ENCODE measurements around the gene POMT2.

DNA sequence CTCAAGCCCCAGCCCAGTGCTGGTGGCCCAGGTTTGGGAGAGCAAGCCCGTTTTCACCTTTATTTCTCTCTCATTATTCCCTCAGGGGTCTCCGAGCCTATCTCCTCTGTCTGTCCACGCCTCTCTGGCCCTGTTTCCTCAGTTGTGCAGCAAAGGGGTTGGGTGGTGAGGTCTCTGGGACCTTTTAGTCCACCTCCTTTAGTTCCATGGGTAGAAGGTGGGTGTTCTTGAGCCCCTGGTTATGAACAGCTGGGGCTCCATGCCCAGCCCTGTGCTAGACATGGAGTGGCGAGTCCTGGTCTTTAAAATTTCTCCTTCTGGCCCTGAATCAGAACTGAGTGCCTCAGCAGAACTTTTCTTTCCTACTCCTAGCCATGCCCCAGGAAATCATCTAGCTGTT lies 48.4 kb downstream of the POMT2 start:
- TF ChIP-seq, protein P1, sequence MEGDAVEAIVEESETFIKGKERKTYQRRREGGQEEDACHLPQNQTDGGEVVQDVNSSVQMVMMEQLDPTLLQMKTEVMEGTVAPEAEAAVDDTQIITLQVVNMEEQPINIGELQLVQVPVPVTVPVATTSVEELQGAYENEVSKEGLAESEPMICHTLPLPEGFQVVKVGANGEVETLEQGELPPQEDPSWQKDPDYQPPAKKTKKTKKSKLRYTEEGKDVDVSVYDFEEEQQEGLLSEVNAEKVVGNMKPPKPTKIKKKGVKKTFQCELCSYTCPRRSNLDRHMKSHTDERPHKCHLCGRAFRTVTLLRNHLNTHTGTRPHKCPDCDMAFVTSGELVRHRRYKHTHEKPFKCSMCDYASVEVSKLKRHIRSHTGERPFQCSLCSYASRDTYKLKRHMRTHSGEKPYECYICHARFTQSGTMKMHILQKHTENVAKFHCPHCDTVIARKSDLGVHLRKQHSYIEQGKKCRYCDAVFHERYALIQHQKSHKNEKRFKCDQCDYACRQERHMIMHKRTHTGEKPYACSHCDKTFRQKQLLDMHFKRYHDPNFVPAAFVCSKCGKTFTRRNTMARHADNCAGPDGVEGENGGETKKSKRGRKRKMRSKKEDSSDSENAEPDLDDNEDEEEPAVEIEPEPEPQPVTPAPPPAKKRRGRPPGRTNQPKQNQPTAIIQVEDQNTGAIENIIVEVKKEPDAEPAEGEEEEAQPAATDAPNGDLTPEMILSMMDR (IDR thresholded peaks at IDR 0.05; ENCODE audit: extremely low read depth in 1 of 2, insufficient read depth in 1 of 2, low read depth in 1 of 2, low read length in 2 of 2): no peak
- no peak for TF ChIP-seq POLR2AphosphoS5 (IDR thresholded peaks at IDR 0.05; ENCODE audit: insufficient read depth, low read depth, low read length)
